Stimulated activated CD8-positive, alpha-beta memory T cell treated with anti-CD3 and anti-CD28 coated beads, Interleukin-12 subunit alpha, Interleukin-12 subunit beta, amount 100 ng/mL, for 1 hour (primary cell): ENCODE results near the gene CGNL1.

Experiments
- DNase-seq: peaks from one replicate; pipeline ENCODE4 v3.0.0-alpha.2; 2020; ENCODE audit warnings: low read depth

The CGNL1 gene

DNA sequence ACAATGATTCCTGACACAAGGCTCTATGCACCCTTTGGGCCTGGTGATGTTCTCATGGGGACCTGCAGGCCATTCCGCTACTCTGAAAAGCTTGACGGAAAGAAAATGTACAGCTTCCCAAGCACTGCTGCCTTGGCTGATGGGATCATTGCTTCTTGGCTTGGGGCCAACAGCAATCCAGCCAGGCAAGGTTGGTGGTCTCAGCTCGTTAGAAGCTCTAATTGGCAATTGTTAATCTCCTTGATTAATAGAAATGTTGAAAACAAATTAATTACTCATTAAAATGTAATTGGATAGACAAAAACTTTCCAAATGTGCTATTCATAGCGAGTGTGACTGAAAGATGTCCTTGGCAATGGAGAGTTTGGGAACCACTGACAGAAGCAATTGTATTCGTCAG is 199.1 kb downstream of the CGNL1 start:
- DNase-seq = no peak

DNA sequence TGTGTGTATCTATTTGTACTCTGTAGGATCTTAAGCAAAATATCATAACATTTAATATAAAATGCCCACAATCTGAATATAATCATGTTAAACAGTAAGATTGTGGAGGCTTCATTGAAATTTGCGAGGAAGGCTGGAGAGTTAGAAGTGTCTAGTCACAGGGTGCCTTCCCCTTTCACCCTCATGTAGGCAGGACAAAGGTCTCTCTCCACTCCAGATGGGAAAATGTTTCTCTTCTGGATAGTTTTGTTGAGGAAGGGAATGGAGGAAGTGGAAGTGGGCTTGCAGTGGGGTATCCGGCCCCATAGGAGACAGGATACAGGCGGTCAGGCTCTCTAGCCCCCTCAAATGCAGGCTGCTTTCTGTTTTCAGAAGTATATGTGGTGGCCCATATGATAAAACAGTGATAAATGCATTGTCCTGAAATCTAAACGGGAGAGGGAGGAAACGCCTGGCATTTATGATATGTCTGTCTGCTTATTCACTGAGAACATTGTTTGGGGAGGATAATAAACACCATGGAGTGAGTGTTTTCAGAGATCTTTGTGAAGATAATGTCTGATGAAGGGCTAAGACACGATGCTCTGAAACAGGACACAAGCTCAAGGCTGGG is 202.1 kb downstream of the CGNL1 start:
- DNase-seq = no peak

DNA sequence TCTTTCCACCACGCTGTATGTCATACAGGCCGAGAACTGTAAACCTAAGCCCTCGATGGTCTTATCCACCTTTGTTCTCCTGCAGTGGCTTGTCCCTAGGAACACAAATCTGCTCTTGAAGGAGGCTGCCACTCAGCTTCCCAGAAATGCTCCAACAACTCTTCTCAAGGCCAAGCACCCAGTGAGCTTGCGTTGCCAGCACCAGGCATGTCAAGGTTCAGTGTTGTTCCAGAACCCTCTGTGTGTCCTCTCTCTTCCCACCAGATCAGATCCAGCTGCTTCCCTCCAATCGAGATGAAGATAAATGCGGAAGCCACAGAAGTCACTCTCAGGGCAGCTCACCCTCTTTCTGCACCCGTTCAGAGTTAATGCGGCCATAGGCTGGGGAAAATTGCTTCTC is 204.1 kb downstream of the CGNL1 start:
- DNase-seq = no peak

GRCh38 chr15:57580866-57581265 is 204.6 kb downstream of the CGNL1 start:
- DNase-seq = no peak

DNA sequence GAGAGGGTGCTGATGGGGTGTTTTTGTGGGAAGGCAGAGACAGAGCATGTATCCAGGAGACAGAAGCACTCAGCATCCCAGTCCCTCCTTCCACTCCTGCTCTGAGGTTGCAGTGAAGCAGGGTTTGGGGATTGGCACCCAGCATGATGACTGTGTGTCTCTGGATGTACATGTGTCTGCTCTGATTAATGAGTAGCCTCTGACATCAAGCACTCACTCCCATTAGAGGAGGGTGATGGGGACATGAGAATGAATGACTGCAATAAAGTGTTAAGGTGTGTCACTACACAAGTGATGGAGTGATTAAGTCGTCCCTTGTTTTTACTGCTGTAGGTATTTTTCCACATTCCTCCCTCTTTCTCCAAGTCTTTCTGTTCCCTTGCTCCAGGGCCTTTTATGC is 205.8 kb downstream of the CGNL1 start:
- no peak for DNase-seq

GRCh38 chr15:57583282-57583681 is 207.0 kb downstream of the CGNL1 start:
- no peak for DNase-seq

DNA sequence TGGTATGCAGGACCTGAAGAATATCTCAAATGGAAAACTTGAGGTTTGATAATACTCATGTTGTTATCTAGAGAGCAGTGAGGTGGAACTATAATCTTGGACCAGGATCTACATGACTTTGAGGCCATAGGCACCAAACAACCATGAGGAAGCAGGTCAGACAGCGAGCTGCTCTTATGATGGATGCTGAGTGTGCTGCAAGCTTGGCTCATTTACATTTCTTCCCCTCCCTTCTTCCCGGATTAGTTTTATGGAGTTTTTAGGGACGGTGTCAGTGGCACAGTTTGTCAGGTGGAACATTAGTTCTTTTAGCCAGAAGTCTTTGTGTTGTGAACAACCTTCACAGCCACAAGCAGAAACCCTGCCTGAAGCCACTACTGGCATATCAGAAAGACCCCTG is 207.4 kb downstream of the CGNL1 start:
- DNase-seq = no peak

DNA sequence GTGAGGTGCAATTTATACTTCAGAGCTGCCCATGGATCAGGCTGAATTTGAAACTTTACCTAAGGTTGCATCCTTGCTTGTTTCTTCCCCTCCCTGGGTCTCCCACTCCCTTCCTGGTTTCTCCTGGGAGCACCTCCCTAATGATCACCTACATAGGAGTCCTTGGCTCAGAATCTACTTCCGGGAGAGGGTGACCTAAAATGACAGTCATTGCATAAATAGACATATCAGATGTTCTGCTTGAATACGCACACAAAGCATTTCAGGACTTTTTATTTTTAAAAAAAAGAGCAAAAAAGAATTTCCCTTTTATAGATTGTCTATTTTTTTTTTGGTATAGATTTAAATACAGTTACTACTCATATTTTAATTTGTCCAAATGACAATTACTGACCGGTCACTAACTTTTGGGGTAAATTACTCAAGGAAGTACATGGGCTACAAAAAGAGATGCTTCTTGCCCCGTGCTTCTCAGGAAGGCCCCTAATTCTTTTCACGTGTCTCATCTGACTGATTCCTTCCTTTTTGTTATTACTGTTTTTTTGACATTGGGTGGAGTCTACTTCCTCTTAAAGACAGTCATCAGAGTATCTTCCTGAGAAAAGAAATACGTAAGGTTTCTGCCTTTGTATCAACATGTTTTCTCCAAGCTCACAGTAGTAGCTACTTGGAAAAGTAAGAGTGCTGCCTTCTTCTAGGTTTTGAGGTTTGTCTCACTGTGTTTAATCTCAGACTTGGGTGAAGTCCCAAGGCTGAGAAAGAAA is 210.5 kb downstream of the CGNL1 start:
- no peak for DNase-seq

DNA sequence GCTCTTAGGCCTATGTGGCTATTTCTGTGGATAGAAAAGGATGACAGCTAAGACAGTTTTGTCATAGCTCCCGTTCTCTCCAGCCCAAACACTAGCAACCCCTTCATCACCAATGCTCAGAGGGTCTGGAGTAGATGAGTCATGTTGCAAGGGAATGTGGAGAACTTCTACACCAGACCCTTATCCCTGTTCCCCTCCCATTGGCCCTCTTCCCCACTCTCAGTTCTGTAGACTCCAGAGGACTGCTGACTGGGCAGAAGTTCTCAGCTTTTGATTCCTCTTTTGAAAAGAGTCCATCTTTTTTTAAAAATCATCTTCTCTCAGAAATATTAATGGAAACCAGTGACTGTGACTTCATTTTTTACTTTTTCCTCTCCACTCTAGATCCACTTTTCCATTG is 213.0 kb downstream of the CGNL1 start:
- no peak for DNase-seq

GRCh38 chr15:57589754-57590153 is 213.4 kb downstream of the CGNL1 start:
- DNase-seq = no peak

DNA sequence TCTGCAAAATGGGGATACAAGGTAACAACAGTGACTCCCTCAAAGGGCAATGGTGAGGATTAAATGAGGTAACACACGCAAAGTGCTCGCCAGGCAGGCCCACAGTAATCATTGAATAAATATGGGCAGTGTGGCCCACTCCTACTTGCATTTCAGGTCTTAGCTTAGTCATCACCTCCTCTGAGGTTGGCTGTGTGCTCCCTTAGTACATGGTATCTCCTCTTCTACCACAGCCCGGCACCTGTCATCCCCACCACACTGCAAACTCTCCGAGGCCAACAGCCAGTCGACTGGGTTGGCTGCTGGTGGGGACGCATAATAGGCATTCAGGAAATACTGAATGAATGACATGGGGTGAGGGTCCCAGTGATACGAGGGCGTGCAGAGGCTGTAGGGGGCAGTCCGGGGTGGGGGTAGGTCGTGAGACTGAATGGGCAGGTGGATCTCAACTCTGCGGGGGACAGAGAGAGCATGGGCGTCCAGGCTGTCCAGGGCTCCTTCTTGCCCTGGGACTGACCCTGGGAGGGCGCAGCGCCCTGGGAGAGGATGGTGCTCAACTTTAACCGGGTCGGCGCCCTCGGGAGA is 215.0 kb downstream of the CGNL1 start:
- no peak for DNase-seq

- no peak for DNase-seq
Measured at GRCh38 chr15:57591822-57592367, 215.6 kb downstream of the CGNL1 start, which contains the start of gene MYZAP. TSS of gene MYZAP (plus strand) at chr15:57591904. CDS start at chr15:57592035, 131 bp downstream.

- DNase-seq = no peak
Measured at GRCh38 chr15:57592426-57592825, 216.1 kb downstream of the CGNL1 start.

GRCh38 chr15:57592836-57593420 is 216.6 kb downstream of the CGNL1 start:
- no peak for DNase-seq

DNA sequence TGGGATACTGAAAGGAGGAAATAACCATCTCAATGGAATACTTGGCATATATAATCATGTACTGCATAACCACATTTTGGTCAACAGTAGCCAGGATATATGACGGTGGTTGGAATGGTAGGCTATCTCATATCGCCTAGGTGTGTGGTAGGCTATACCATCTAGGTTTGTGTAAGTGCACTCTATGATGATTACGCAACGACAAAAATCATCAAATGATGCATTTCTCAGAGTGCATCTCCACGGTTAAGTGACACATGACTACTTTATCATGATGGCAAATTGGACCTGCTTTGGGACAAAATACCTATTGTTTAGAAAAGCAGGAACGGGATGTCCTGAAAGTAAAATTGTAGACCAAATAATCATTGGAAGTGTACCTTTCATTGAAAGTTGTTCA is 218.2 kb downstream of the CGNL1 start:
- DNase-seq = no peak

GRCh38 chr15:57595011-57595866 is 218.9 kb downstream of the CGNL1 start:
- no peak for DNase-seq

- no peak for DNase-seq
Measured at GRCh38 chr15:57596301-57596855, 220.1 kb downstream of the CGNL1 start.

- no peak for DNase-seq
Measured at GRCh38 chr15:57596978-57597377, 220.7 kb downstream of the CGNL1 start.

DNA sequence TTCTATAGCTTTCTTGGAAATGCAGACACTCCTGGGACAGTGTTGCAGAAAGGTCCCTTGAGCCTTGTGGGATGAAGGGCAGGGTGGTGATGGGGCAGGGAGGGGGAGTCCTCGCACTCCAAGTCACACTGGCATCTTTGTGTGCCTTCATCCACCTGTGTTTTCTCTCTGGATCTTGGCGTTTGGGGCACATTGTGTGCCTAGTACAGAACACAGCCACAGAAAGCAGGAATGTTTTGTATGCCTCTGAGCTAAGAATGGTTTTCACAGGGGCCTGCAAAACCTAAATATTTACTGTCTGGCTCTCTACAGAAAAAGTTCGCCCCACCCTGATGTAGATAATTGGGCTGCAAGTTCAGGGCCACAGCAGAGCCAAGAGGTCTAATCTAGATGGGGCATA is 221.1 kb downstream of the CGNL1 start:
- no peak for DNase-seq

DNA sequence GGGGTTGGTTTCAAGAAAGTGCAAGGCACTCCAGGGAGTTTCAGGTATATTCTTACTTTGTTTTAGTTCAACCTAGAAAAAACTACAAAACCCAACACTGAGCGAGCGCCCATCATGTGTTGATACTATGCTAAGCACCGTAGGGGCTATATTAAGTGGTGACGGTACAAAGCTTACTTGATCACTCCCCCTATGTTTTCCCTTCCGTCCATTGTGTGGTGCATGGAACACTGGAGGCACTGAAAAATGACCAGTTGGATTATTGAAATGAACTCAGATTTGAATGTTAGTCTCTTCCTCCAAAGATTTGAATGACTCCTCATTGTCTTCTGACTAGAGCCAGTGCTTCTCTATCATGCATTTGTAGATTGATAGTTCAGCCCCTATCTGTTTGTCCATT is 222.0 kb downstream of the CGNL1 start:
- no peak for DNase-seq

- no peak for DNase-seq
Measured at GRCh38 chr15:57599296-57599810, 223.0 kb downstream of the CGNL1 start.
